GM12892 (cell line): Measurements from ENCODE around the gene GBX1.

ENCODE experiments used
- POLR2A ChIP-seq: IDR thresholded peaks from 2 replicates; pipeline ENCODE4 v1.6.1; 2011; ENCODE audit warnings: low read depth, low read length, control low read depth
- POLR2AphosphoS5 ChIP-seq: IDR thresholded peaks from 2 replicates; pipeline ENCODE4 v1.6.1; 2011; ENCODE audit warnings: low read depth, low read length, control low read depth

- no peak for TF ChIP-seq POLR2A
- TF ChIP-seq POLR2AphosphoS5: no peak
These were observed 20.7 kb downstream of the GBX1 start for GRCh38 chr7:151146761-151147160.
